ENCODE measurements around the gene S100A16. TPM values are rescaled to one million over a fixed set of nuclear protein-coding genes. Genes with fewer than 3 reads are reported as not detected.

S100A16 gene
- polyA plus RNA-seq, 1 donor (not counting 4 experiments of a cell fraction or from before 2014, with no cell fraction given) = 1,620 TPM

GRCh38 chr1:153557877-153558276 is 55.1 kb downstream of the S100A16 start:
- dilution Hi-C loops (cut with MboI; ENCODE audit: extremely low pct_ligation_motif_present, low sequenced_read_pairs) = no loop called here

More at GRCh38 chr1:153557877-153558276, 55.1 kb downstream of the S100A16 start:
- Histone ChIP-seq H3K9me1 (ENCODE audit: control insufficient read depth, extremely low read depth, insufficient read depth, low read length) (no peaks in the 10 kb centered on the region), H3K4me2 (ENCODE audit: control insufficient read depth, extremely low read depth, insufficient read depth, low read depth, low read length) (no peak overlapping the region), H3K4me3 (ENCODE audit: control insufficient read depth in 2 of 3, extremely low read depth in 1 of 3, insufficient read depth in 2 of 3, low read depth in 1 of 3, low read length in 3 of 3) (no peak overlapping the region), H3K79me2 (ENCODE audit: control insufficient read depth, insufficient read depth, low read length) (no peaks in the 10 kb centered on the region), H3K9me3 (ENCODE audit: control insufficient read depth, low read depth, low read length) (no peaks in the 10 kb centered on the region), H3K36me3 (ENCODE audit: control insufficient read depth in 2 of 2, extremely low read depth in 1 of 2, insufficient read depth in 2 of 2, low read length in 2 of 2) (peaks cover 18 to 40% of the 10 kb centered on the region in 2 experiments), H3K4me1 (ENCODE audit: control insufficient read depth, extremely low read depth, insufficient read depth, low read length) (peaks cover 8% of the 10 kb centered on the region), H4K20me1 (ENCODE audit: control insufficient read depth, extremely low read depth, insufficient read depth, low read length) (peaks cover 8% of the 10 kb centered on the region), H3K9ac (ENCODE audit: control insufficient read depth, extremely low read depth, insufficient read depth, low read length) (no peak overlapping the region), H3K27me3 (ENCODE audit: control insufficient read depth, extremely low read depth, insufficient read depth, low read length) (no peaks in the 10 kb centered on the region), H2AFZ (ENCODE audit: control insufficient read depth, low read length) (no peak overlapping the region), H3K27ac (ENCODE audit: control insufficient read depth, insufficient read depth, low read length) (no peak overlapping the region)
- FAIRE-seq (no peak), DNase-seq (ENCODE audit: low read depth, low spot score) (no peak)
- TF ChIP-seq EZH2 (IDR thresholded peaks at IDR 0.05; ENCODE audit: low read length) (no peak), CTCF (optimal IDR thresholded peaks at IDR 0.05 in 1 of 3, IDR thresholded peaks at IDR 0.05 in 1 of 3, conservative IDR thresholded peaks at IDR 0.05 in 1 of 3; ENCODE audit: extremely low read depth in 1 of 3, insufficient read depth in 2 of 3, low read length in 3 of 3) (no peak)

Other genes with a start within 250 kb of the S100A16 start
- gene S100A12, start 237.5 kb downstream of the S100A16 start, polyA plus RNA-seq = 0.65 to 6.3 TPM (median 1.5 TPM) in 3 replicates
- 99.7 to 1,918 TPM (median 403 TPM) in 3 replicates for gene S100A8, start 222.1 kb downstream of the S100A16 start, polyA plus RNA-seq
- 0.01 TPM in 1 of 3 replicates, not detected in the others for gene S100A7A, start 196.6 kb downstream of the S100A16 start, polyA plus RNA-seq
- gene S100A7, start 152.5 kb downstream of the S100A16 start, polyA plus RNA-seq = 13.1 to 31.2 TPM (median 16.0 TPM) in 3 replicates
- 1,608 to 5,801 TPM (median 2,598 TPM) in 3 replicates for gene S100A6, start 77.1 kb downstream of the S100A16 start, polyA plus RNA-seq
- gene S100A5, start 72.2 kb downstream of the S100A16 start, polyA plus RNA-seq = 0.20 to 0.76 TPM (median 0.24 TPM) in 3 replicates
- gene S100A4, start 67.3 kb downstream of the S100A16 start, polyA plus RNA-seq = 21.4 to 40.2 TPM (median 26.7 TPM) in 3 replicates
- gene S100A3, start 63.9 kb downstream of the S100A16 start, polyA plus RNA-seq = 12.6 to 24.0 TPM (median 15.1 TPM) in 3 replicates
- gene S100A2, start 47.3 kb downstream of the S100A16 start, polyA plus RNA-seq = 10,013 to 12,757 TPM (median 12,412 TPM) in 3 replicates
- gene S100A14, start 3.2 kb upstream of the S100A16 start, polyA plus RNA-seq = 1,249 to 1,646 TPM (median 1,394 TPM) in 3 replicates
- 215 to 276 TPM (median 228 TPM) in 3 replicates for gene S100A13, start 14.4 kb upstream of the S100A16 start, polyA plus RNA-seq
- gene S100A1, start 15.3 kb upstream of the S100A16 start, polyA plus RNA-seq = 0.12 to 0.15 TPM in 2 of 3 replicates, not detected in the other
- gene CHTOP, start 20.9 kb upstream of the S100A16 start, polyA plus RNA-seq = 46.7 to 68.6 TPM (median 56.0 TPM) in 3 replicates
- gene SNAPIN, start 45.6 kb upstream of the S100A16 start, polyA plus RNA-seq = 48.6 to 52.1 TPM (median 49.4 TPM) in 3 replicates
- 185 to 256 TPM (median 232 TPM) in 3 replicates for gene ILF2, start 57.9 kb upstream of the S100A16 start, polyA plus RNA-seq
- gene NPR1, start 65.6 kb upstream of the S100A16 start, polyA plus RNA-seq = not detected in 3 replicates
- gene INTS3, start 114.9 kb upstream of the S100A16 start, polyA plus RNA-seq = 24.6 to 34.5 TPM (median 26.0 TPM) in 3 replicates
- 7.4 to 9.6 TPM (median 8.2 TPM) in 3 replicates for gene SLC27A3, start 162.3 kb upstream of the S100A16 start, polyA plus RNA-seq

All from keratinocyte (primary cell).